Panc1 (cell line): ENCODE results near the gene CR2. TPM values are rescaled to one million over a fixed set of nuclear protein-coding genes. Genes with fewer than 3 reads are reported as not detected.

Experiments
- ATAC-seq: fragments of 200-7000 bp; cut with Tn5 transposase; 2 replicates; pipeline ENCODE4 v1.9.1; 2020; ENCODE audit warnings: mild to moderate bottlenecking, moderate library complexity
- BruUV-seq: library from RNA; stranded (reverse); fragments of 400-500 nt; replicated peaks from 2 replicates; lab custom pipeline; 2021; lab: Mats Ljungman, UMichigan
- CTCF ChIA-PET: fragments of 300-600 bp; sonication (Branson Sonifier 250); formaldehyde crosslinking; loops from one replicate; lab custom pipeline; 2022; ENCODE audit warnings: antibody characterized with exemption; lab: Charles Lee
- POLR2A ChIA-PET: fragments of 300-600 bp; sonication (Branson Sonifier 250); formaldehyde crosslinking; loops from one replicate; lab custom pipeline; 2022; ENCODE audit warnings: antibody characterized with exemption; lab: Charles Lee
- DNase-seq: peaks from one replicate; pipeline ENCODE4 v3.0.0-alpha.2; 2010; ENCODE audit warnings: low read depth, low spot score
- H3K27ac ChIP-seq: 2 replicates; pipeline ENCODE4 v1.5.1; 2011; ENCODE audit warnings: mild to moderate bottlenecking, low read length, inconsistent platforms
- H3K27me3 ChIP-seq: fragments of 200-500 bp; sonication (Bioruptor generic); 2 replicates; pipeline ENCODE4 v1.6.0; 2014; ENCODE audit warnings: low read length, inconsistent platforms; ENCODE audit not compliant: control insufficient read depth, insufficient read depth
- H3K36me3 ChIP-seq: fragments of 200-500 bp; sonication (Bioruptor generic); 2 replicates; pipeline ENCODE4 v1.5.1; 2014; ENCODE audit warnings: inconsistent platforms, mild to moderate bottlenecking, low read length, moderate library complexity; ENCODE audit not compliant: control insufficient read depth, insufficient read depth
- H3K4me1 ChIP-seq: 2 replicates; pipeline ENCODE4 v1.5.1; 2011; ENCODE audit warnings: inconsistent platforms, mild to moderate bottlenecking, low read length, moderate library complexity; ENCODE audit not compliant: control insufficient read depth, insufficient read depth
- H3K4me3 ChIP-seq, 2 experiments: 2 replicates each; pipeline ENCODE4 v1.5.1; 2011 to 2012; ENCODE audit warnings: low read depth in 2 of 2, low read length in 2 of 2, mild to moderate bottlenecking in 2 of 2, inconsistent platforms in 1 of 2, moderate library complexity in 1 of 2
- H3K9me3 ChIP-seq: fragments of 200-500 bp; sonication (Bioruptor generic); 2 replicates; pipeline ENCODE4 v1.5.1; 2014; ENCODE audit warnings: low read depth, mild to moderate bottlenecking, inconsistent platforms, low read length, moderate library complexity; ENCODE audit not compliant: control insufficient read depth, insufficient read depth
- POLR2AphosphoS5 ChIP-seq: IDR thresholded peaks from 2 replicates; pipeline ENCODE4 v1.6.1; 2012; ENCODE audit warnings: mild to moderate bottlenecking, low read depth, low read length, moderate library complexity
- SIN3A ChIP-seq: IDR thresholded peaks from 2 replicates; pipeline ENCODE4 v1.6.1; 2012; ENCODE audit warnings: low read depth, mild to moderate bottlenecking, low read length, moderate library complexity, borderline replicate concordance; ENCODE audit not compliant: insufficient read depth
- TCF7L2 ChIP-seq: IDR thresholded peaks from 2 replicates; pipeline ENCODE4 v1.6.1; 2011; ENCODE audit warnings: mild to moderate bottlenecking, low read depth, low read length, inconsistent platforms
- in situ Hi-C: cut with HindIII; loops from 2 replicates; pipeline ENCODE4 v1.10.0; 2016; ENCODE audit warnings: low sequenced_read_pairs, low pct_unique_long_range_greater_than_20kb
- intact Hi-C: fragments of 100-400 bp; cut with micrococcal nuclease; formaldehyde crosslinking; loops from one replicate; pipeline ENCODE4 v1.10.0; 2022; ENCODE audit not compliant: unreplicated experiment
- total RNA-seq: library from RNA; stranded (reverse); gene quantifications from one replicate; pipeline ENCODE4 v1.2.1, GENCODE V29; 2021; ENCODE audit not compliant: unreplicated experiment
- TF ChIP-seq, protein P1 (sequence below): fragments of 450-650 bp; IDR thresholded peaks from 2 replicates; pipeline ENCODE4 v1.5.1; 2017; ENCODE audit warnings: mild to moderate bottlenecking
- TF ChIP-seq, protein P2 (sequence below), 2 experiments: IDR thresholded peaks; 2 replicates each; pipeline ENCODE4 v1.6.1; 2011 to 2012; ENCODE audit warnings: low read depth in 2 of 2, control low read depth in 1 of 2, low read length in 1 of 2, mild to moderate bottlenecking in 1 of 2, moderate library complexity in 1 of 2; ENCODE audit not compliant: insufficient read depth in 1 of 2

The CR2 gene
- total RNA-seq, 1 experiment from 2014 or later = 0.08 TPM

DNA sequence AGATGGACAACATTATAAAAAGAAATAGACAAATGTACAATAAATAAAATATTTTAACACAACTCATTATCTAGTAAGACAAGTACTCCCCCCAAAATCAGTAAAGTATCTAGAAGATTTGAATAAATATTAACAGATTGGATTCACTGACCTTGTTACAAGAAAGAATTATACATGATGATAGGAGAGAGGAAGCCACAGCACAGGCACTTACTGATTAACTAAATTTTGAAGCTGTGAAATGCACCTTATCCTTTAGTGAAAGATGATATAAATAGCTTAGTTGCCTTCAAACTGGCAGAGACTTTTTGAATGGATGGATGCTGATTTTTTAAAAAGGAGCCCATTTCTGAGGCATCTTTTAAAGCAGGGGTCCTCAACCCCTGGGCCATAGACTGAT lies 50.3 kb downstream of the CR2 start:
- intact Hi-C loops = no loop called here
- ChIA-PET CTCF (no interaction called here), POLR2A (no interaction called here)
- no peaks in the 10 kb centered on the region for H3K4me1 ChIP-seq
- no peak for DNase-seq
- H3K4me3 ChIP-seq = no peak overlapping the region
- no TSS peak for BruUV-seq
- peaks cover 20% of the 10 kb centered on the region for H3K27me3 ChIP-seq
- TF ChIP-seq SIN3A (no peak), TCF7L2 (no peak), POLR2AphosphoS5 (no peak)
- TF ChIP-seq, protein P1, sequence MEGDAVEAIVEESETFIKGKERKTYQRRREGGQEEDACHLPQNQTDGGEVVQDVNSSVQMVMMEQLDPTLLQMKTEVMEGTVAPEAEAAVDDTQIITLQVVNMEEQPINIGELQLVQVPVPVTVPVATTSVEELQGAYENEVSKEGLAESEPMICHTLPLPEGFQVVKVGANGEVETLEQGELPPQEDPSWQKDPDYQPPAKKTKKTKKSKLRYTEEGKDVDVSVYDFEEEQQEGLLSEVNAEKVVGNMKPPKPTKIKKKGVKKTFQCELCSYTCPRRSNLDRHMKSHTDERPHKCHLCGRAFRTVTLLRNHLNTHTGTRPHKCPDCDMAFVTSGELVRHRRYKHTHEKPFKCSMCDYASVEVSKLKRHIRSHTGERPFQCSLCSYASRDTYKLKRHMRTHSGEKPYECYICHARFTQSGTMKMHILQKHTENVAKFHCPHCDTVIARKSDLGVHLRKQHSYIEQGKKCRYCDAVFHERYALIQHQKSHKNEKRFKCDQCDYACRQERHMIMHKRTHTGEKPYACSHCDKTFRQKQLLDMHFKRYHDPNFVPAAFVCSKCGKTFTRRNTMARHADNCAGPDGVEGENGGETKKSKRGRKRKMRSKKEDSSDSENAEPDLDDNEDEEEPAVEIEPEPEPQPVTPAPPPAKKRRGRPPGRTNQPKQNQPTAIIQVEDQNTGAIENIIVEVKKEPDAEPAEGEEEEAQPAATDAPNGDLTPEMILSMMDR = no peak
- TF ChIP-seq, protein P2, sequence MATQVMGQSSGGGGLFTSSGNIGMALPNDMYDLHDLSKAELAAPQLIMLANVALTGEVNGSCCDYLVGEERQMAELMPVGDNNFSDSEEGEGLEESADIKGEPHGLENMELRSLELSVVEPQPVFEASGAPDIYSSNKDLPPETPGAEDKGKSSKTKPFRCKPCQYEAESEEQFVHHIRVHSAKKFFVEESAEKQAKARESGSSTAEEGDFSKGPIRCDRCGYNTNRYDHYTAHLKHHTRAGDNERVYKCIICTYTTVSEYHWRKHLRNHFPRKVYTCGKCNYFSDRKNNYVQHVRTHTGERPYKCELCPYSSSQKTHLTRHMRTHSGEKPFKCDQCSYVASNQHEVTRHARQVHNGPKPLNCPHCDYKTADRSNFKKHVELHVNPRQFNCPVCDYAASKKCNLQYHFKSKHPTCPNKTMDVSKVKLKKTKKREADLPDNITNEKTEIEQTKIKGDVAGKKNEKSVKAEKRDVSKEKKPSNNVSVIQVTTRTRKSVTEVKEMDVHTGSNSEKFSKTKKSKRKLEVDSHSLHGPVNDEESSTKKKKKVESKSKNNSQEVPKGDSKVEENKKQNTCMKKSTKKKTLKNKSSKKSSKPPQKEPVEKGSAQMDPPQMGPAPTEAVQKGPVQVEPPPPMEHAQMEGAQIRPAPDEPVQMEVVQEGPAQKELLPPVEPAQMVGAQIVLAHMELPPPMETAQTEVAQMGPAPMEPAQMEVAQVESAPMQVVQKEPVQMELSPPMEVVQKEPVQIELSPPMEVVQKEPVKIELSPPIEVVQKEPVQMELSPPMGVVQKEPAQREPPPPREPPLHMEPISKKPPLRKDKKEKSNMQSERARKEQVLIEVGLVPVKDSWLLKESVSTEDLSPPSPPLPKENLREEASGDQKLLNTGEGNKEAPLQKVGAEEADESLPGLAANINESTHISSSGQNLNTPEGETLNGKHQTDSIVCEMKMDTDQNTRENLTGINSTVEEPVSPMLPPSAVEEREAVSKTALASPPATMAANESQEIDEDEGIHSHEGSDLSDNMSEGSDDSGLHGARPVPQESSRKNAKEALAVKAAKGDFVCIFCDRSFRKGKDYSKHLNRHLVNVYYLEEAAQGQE (IDR thresholded peaks at IDR 0.05; ENCODE audit: insufficient read depth in 1 of 2, low read depth in 2 of 2, low read length in 1 of 2) = no peak
- no peak overlapping the region for H3K27ac ChIP-seq
- no peaks in the 10 kb centered on the region for H3K36me3 ChIP-seq
- no peaks in the 10 kb centered on the region for H3K9me3 ChIP-seq
- in situ Hi-C loops = no loop called here
- no peak for ATAC-seq

DNA sequence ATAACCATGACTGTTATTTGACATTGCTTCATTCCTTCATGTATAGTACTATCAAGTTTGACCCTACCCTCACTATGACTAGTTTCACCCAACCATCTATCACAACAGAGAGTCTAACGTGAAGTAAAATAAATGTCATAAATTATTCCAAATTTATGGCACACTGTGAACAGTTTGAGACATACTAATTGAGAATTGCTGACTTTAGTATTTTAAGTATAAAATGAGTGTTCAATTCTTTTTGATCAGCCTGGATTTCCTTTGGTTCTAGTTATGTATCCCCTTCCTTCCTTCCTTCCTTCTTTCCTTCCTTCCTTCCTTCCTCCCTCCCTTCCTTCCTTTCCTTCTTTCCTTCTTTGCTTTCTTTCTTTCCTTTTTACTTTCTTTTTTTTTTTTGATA lies 56.3 kb downstream of the CR2 start:
- H3K4me1 ChIP-seq = no peaks in the 10 kb centered on the region
- H3K27me3 ChIP-seq = no peaks in the 10 kb centered on the region
- H3K4me3 ChIP-seq = no peak overlapping the region
- ATAC-seq (no peak), DNase-seq (no peak)
- in situ Hi-C loops = no loop called here
- intact Hi-C loops = no loop called here
- no TSS peak for BruUV-seq
- no peaks in the 10 kb centered on the region for H3K9me3 ChIP-seq
- TF ChIP-seq TCF7L2 (no peak), SIN3A (no peak), POLR2AphosphoS5 (no peak)
- TF ChIP-seq, protein P1 = no peak
- TF ChIP-seq, protein P2 (IDR thresholded peaks at IDR 0.05; ENCODE audit: insufficient read depth in 1 of 2, low read depth in 2 of 2, low read length in 1 of 2) = no peak
- H3K27ac ChIP-seq = no peak overlapping the region
- CTCF ChIA-PET = no interaction called here
- POLR2A ChIA-PET = no interaction called here
- H3K36me3 ChIP-seq = no peaks in the 10 kb centered on the region
